Measurements from ENCODE around the gene KDM4F.

- TF ChIP-seq ZNF184 (tag by site-specific recombination; IDR thresholded peaks at IDR 0.05), result no peak
- no peak for TF ChIP-seq ZNF362 (tag by site-specific recombination; IDR thresholded peaks at IDR 0.05)
Observed at GRCh38 chr11:95054356-95054755, 5.1 kb downstream of the KDM4F start.
